ENCODE results near the gene ELFN2.

Gene ELFN2

GRCh38 chr22:37435970-37436603 is 8.8 kb upstream of the ELFN2 start:
- Histone ChIP-seq H2BK120ac (ENCODE audit: insufficient read depth, low read length, poor library complexity) (no peak overlapping the region), H2AK5ac (ENCODE audit: low read length) (no peak overlapping the region), H4K91ac (ENCODE audit: low read depth, low read length) (no peak overlapping the region), H3K23ac (ENCODE audit: low read length) (no peak overlapping the region), H3K4me1 (ENCODE audit: control insufficient read depth in 1 of 2, insufficient read depth in 2 of 2, low read length in 2 of 2) (no peaks in the 10 kb centered on the region), H3K27ac (ENCODE audit: low read depth, low read length) (no peak overlapping the region), H3K4me2 (ENCODE audit: low read length) (no peak overlapping the region), H3K18ac (ENCODE audit: low read length) (no peak overlapping the region), H4K12ac (ENCODE audit: low read depth, low read length) (no peak overlapping the region), H2AFZ (ENCODE audit: insufficient read depth, low read length, poor library complexity) (no peak overlapping the region), H4K8ac (ENCODE audit: low read depth, low read length) (no peak overlapping the region), H3K9me3 (ENCODE audit: insufficient read depth, low read depth, low read length) (peaks cover 9% of the 10 kb centered on the region), H3K4me3 (ENCODE audit: low read depth, low read length) (no peak overlapping the region), H2BK5ac (ENCODE audit: low read depth, low read length, poor library complexity) (no peak overlapping the region), H2BK12ac (ENCODE audit: low read length) (no peak overlapping the region), H3K27me3 (ENCODE audit: insufficient read depth, low read length) (peaks cover 2% of the 10 kb centered on the region), H3K4ac (ENCODE audit: low read depth, low read length) (no peak overlapping the region), H3K79me1 (ENCODE audit: low read length) (no peaks in the 10 kb centered on the region), H3K79me2 (ENCODE audit: control insufficient read depth, insufficient read depth, low read length, poor library complexity) (no peaks in the 10 kb centered on the region), H3K36me3 (ENCODE audit: control insufficient read depth in 1 of 2, insufficient read depth in 2 of 2, low read length in 2 of 2) (no peaks in the 10 kb centered on the region), H3K14ac (ENCODE audit: low read length) (no peak overlapping the region), H3K9ac (ENCODE audit: low read length) (no peak overlapping the region)
- DNase-seq: no peak
- WGBS (ENCODE audit: extremely low coverage, insufficient coverage, insufficient read length): no CpG with 5 or more reads among the region's 5 CpGs

- no peak overlapping the region for H3K18ac ChIP-seq (ENCODE audit: low read length)
- peaks cover 6% of the 10 kb centered on the region for H3K9me3 ChIP-seq (ENCODE audit: insufficient read depth, low read depth, low read length)
- H3K79me2 ChIP-seq (ENCODE audit: control insufficient read depth, insufficient read depth, low read length, poor library complexity): no peaks in the 10 kb centered on the region
- no peak overlapping the region for H4K12ac ChIP-seq (ENCODE audit: low read depth, low read length)
- H2AFZ ChIP-seq (ENCODE audit: insufficient read depth, low read length, poor library complexity): no peak overlapping the region
- DNase-seq: no peak
- H3K27me3 ChIP-seq (ENCODE audit: insufficient read depth, low read length): peaks cover 3% of the 10 kb centered on the region
- H3K4ac ChIP-seq (ENCODE audit: low read depth, low read length): no peak overlapping the region
- no peak overlapping the region for H4K8ac ChIP-seq (ENCODE audit: low read depth, low read length)
- no peak overlapping the region for H3K27ac ChIP-seq (ENCODE audit: low read depth, low read length)
- H2BK120ac ChIP-seq (ENCODE audit: insufficient read depth, low read length, poor library complexity): no peak overlapping the region
- H2AK5ac ChIP-seq (ENCODE audit: low read length): no peak overlapping the region
- H2BK12ac ChIP-seq (ENCODE audit: low read length): no peak overlapping the region
- no peaks in the 10 kb centered on the region for H3K4me1 ChIP-seq (ENCODE audit: control insufficient read depth in 1 of 2, insufficient read depth in 2 of 2, low read length in 2 of 2)
- H3K4me3 ChIP-seq (ENCODE audit: low read depth, low read length): no peak overlapping the region
- no peak overlapping the region for H3K14ac ChIP-seq (ENCODE audit: low read length)
- H2BK5ac ChIP-seq (ENCODE audit: low read depth, low read length, poor library complexity): no peak overlapping the region
- WGBS (ENCODE audit: extremely low coverage, insufficient coverage, insufficient read length): no CpG with 5 or more reads among the region's 11 CpGs
- H3K23ac ChIP-seq (ENCODE audit: low read length): no peak overlapping the region
- H3K36me3 ChIP-seq (ENCODE audit: control insufficient read depth in 1 of 2, insufficient read depth in 2 of 2, low read length in 2 of 2): no peaks in the 10 kb centered on the region
- no peaks in the 10 kb centered on the region for H3K79me1 ChIP-seq (ENCODE audit: low read length)
- no peak overlapping the region for H3K4me2 ChIP-seq (ENCODE audit: low read length)
- no peak overlapping the region for H4K91ac ChIP-seq (ENCODE audit: low read depth, low read length)
- no peak overlapping the region for H3K9ac ChIP-seq (ENCODE audit: low read length)
Measured at GRCh38 chr22:37433786-37434185, 6.5 kb upstream of the ELFN2 start.

- DNase-seq: no peak
- Histone ChIP-seq H2AFZ (ENCODE audit: insufficient read depth, low read length, poor library complexity) (no peak overlapping the region), H3K4me3 (ENCODE audit: low read depth, low read length) (no peak overlapping the region), H4K8ac (ENCODE audit: low read depth, low read length) (no peak overlapping the region), H3K9ac (ENCODE audit: low read length) (no peak overlapping the region), H4K91ac (ENCODE audit: low read depth, low read length) (no peak overlapping the region), H3K9me3 (ENCODE audit: insufficient read depth, low read depth, low read length) (peaks cover 9% of the 10 kb centered on the region), H3K27ac (ENCODE audit: low read depth, low read length) (no peak overlapping the region), H3K27me3 (ENCODE audit: insufficient read depth, low read length) (peaks cover 15% of the 10 kb centered on the region), H3K18ac (ENCODE audit: low read length) (no peak overlapping the region), H2BK5ac (ENCODE audit: low read depth, low read length, poor library complexity) (no peak overlapping the region), H3K4me1 (ENCODE audit: control insufficient read depth in 1 of 2, insufficient read depth in 2 of 2, low read length in 2 of 2) (no peaks in the 10 kb centered on the region), H4K12ac (ENCODE audit: low read depth, low read length) (no peak overlapping the region), H2AK5ac (ENCODE audit: low read length) (no peak overlapping the region), H2BK12ac (ENCODE audit: low read length) (no peak overlapping the region), H2BK120ac (ENCODE audit: insufficient read depth, low read length, poor library complexity) (no peak overlapping the region), H3K79me1 (ENCODE audit: low read length) (no peaks in the 10 kb centered on the region), H3K36me3 (ENCODE audit: control insufficient read depth in 1 of 2, insufficient read depth in 2 of 2, low read length in 2 of 2) (no peaks in the 10 kb centered on the region), H3K4me2 (ENCODE audit: low read length) (no peak overlapping the region), H3K79me2 (ENCODE audit: control insufficient read depth, insufficient read depth, low read length, poor library complexity) (no peaks in the 10 kb centered on the region), H3K4ac (ENCODE audit: low read depth, low read length) (no peak overlapping the region), H3K14ac (ENCODE audit: low read length) (no peak overlapping the region), H3K23ac (ENCODE audit: low read length) (no peak overlapping the region)
- whole genome bisulfite sequencing (ENCODE audit: extremely low coverage, insufficient coverage, insufficient read length): no CpG with 5 or more reads among the region's 3 CpGs
Measured at GRCh38 chr22:37432708-37433054, 5.4 kb upstream of the ELFN2 start.

GRCh38 chr22:37431801-37432707 is 4.8 kb upstream of the ELFN2 start:
- no peak overlapping the region for H2AK5ac ChIP-seq (ENCODE audit: low read length)
- no peak overlapping the region for H3K4me3 ChIP-seq (ENCODE audit: low read depth, low read length)
- H3K9me3 ChIP-seq (ENCODE audit: insufficient read depth, low read depth, low read length): peaks cover 9% of the 10 kb centered on the region
- no peak overlapping the region for H4K8ac ChIP-seq (ENCODE audit: low read depth, low read length)
- H2BK5ac ChIP-seq (ENCODE audit: low read depth, low read length, poor library complexity): no peak overlapping the region
- no peak overlapping the region for H2BK12ac ChIP-seq (ENCODE audit: low read length)
- no peak overlapping the region for H4K12ac ChIP-seq (ENCODE audit: low read depth, low read length)
- H3K36me3 ChIP-seq (ENCODE audit: control insufficient read depth in 1 of 2, insufficient read depth in 2 of 2, low read length in 2 of 2): no peaks in the 10 kb centered on the region
- H3K79me1 ChIP-seq (ENCODE audit: low read length): no peaks in the 10 kb centered on the region
- H3K27ac ChIP-seq (ENCODE audit: low read depth, low read length): no peak overlapping the region
- H3K9ac ChIP-seq (ENCODE audit: low read length): no peak overlapping the region
- H3K18ac ChIP-seq (ENCODE audit: low read length): no peak overlapping the region
- H3K27me3 ChIP-seq (ENCODE audit: insufficient read depth, low read length): peaks cover 21% of the 10 kb centered on the region
- no peak overlapping the region for H2AFZ ChIP-seq (ENCODE audit: insufficient read depth, low read length, poor library complexity)
- H3K79me2 ChIP-seq (ENCODE audit: control insufficient read depth, insufficient read depth, low read length, poor library complexity): no peaks in the 10 kb centered on the region
- no peak overlapping the region for H3K4ac ChIP-seq (ENCODE audit: low read depth, low read length)
- peak in 1 of 2 donors; percentile 21 for DNase-seq
- H3K4me1 ChIP-seq (ENCODE audit: control insufficient read depth in 1 of 2, insufficient read depth in 2 of 2, low read length in 2 of 2): no peaks in the 10 kb centered on the region
- no peak overlapping the region for H3K4me2 ChIP-seq (ENCODE audit: low read length)
- no CpG with 5 or more reads among the region's 14 CpGs for WGBS (ENCODE audit: extremely low coverage, insufficient coverage, insufficient read length)
- no peak overlapping the region for H3K14ac ChIP-seq (ENCODE audit: low read length)
- H4K91ac ChIP-seq (ENCODE audit: low read depth, low read length): no peak overlapping the region
- no peak overlapping the region for H2BK120ac ChIP-seq (ENCODE audit: insufficient read depth, low read length, poor library complexity)
- H3K23ac ChIP-seq (ENCODE audit: low read length): no peak overlapping the region

All from trophoblast cell (in vitro differentiated cells and primary cell).